Osteocyte (in vitro differentiated cells): ENCODE data around the gene CHKB. TPM values are rescaled to one million over a fixed set of nuclear protein-coding genes. Genes with fewer than 3 reads are reported as not detected.

Source experiments
- DNase-seq: peaks from one replicate; pipeline ENCODE4 v3.0.0; 2021; ENCODE audit warnings: mixed read lengths; ENCODE audit not compliant: unreplicated experiment; ENCODE audit errors: extremely low spot score
- H3K27ac Mint-ChIP-seq: one replicate; pipeline ENCODE4 v1.8.0; 2021; ENCODE audit warnings: mild to moderate bottlenecking, mixed read lengths; ENCODE audit not compliant: unreplicated experiment
- H3K27me3 Mint-ChIP-seq: one replicate; pipeline ENCODE4 v1.8.0; 2021; ENCODE audit warnings: mixed read lengths; ENCODE audit not compliant: unreplicated experiment
- H3K36me3 Mint-ChIP-seq: one replicate; pipeline ENCODE4 v1.8.0; 2021; ENCODE audit warnings: mixed read lengths; ENCODE audit not compliant: unreplicated experiment
- H3K4me1 Mint-ChIP-seq: one replicate; pipeline ENCODE4 v1.8.0; 2021; ENCODE audit warnings: mixed read lengths; ENCODE audit not compliant: unreplicated experiment
- H3K4me3 Mint-ChIP-seq: one replicate; pipeline ENCODE4 v1.8.0; 2021; ENCODE audit warnings: mild to moderate bottlenecking, moderate library complexity, mixed read lengths; ENCODE audit not compliant: unreplicated experiment
- H3K9me3 Mint-ChIP-seq: one replicate; pipeline ENCODE4 v1.8.0; 2021; ENCODE audit warnings: mixed read lengths; ENCODE audit not compliant: unreplicated experiment
- CTCF ChIP-seq: fragments of 200-600 bp; sonication (generic); IDR thresholded peaks from 2 replicates; pipeline ENCODE4 v1.5.0; 2021; ENCODE audit warnings: antibody characterized with exemption, mild to moderate bottlenecking, moderate library complexity
- total RNA-seq: library from RNA; stranded (reverse); gene quantifications from 2 replicates; pipeline ENCODE4 v1.2.1, GENCODE V29; 2021

Gene CHKB
- total RNA-seq, 1 donor from 2014 or later: 79.9 TPM

GRCh38 chr22:50607659-50608020 is 25.0 kb upstream of the CHKB start:
- TF ChIP-seq CTCF: no peak
- Mint-ChIP-seq H3K9me3 (no peaks in the 10 kb centered on the region), H3K27me3 (no peaks in the 10 kb centered on the region), H3K36me3 (no peaks in the 10 kb centered on the region), H3K27ac (no peak overlapping the region), H3K4me3 (no peak overlapping the region), H3K4me1 (no peaks in the 10 kb centered on the region)
- no peak for DNase-seq

GRCh38 chr22:50606946-50607658 is 24.5 kb upstream of the CHKB start:
- H3K4me1 Mint-ChIP-seq: peaks cover 1% of the 10 kb centered on the region
- peaks cover 3% of the 10 kb centered on the region for H3K27me3 Mint-ChIP-seq
- DNase-seq: no peak
- H3K9me3 Mint-ChIP-seq: no peaks in the 10 kb centered on the region
- H3K36me3 Mint-ChIP-seq: no peaks in the 10 kb centered on the region
- no peak overlapping the region for H3K27ac Mint-ChIP-seq
- TF ChIP-seq CTCF: no peak
- no peak overlapping the region for H3K4me3 Mint-ChIP-seq

- peaks cover 6% of the 10 kb centered on the region for H3K4me1 Mint-ChIP-seq
- no peak overlapping the region for H3K4me3 Mint-ChIP-seq
- TF ChIP-seq CTCF: no peak
- peaks cover 4% of the 10 kb centered on the region for H3K27me3 Mint-ChIP-seq
- no peak for DNase-seq
- no peak overlapping the region for H3K27ac Mint-ChIP-seq
- no peaks in the 10 kb centered on the region for H3K36me3 Mint-ChIP-seq
- H3K9me3 Mint-ChIP-seq: no peaks in the 10 kb centered on the region
These were observed 23.7 kb upstream of the CHKB start for GRCh38 chr22:50606165-50606945.

GRCh38 chr22:50605613-50606074 is 23.0 kb upstream of the CHKB start:
- Mint-ChIP-seq H3K27me3 (peaks cover 4% of the 10 kb centered on the region), H3K27ac (no peak overlapping the region), H3K9me3 (no peaks in the 10 kb centered on the region)

More at GRCh38 chr22:50605613-50606074, 23.0 kb upstream of the CHKB start:
- no peak for TF ChIP-seq CTCF
- H3K4me3 Mint-ChIP-seq: no peak overlapping the region
- peaks cover 6% of the 10 kb centered on the region for H3K4me1 Mint-ChIP-seq
- peak; percentile 82 for DNase-seq
- no peaks in the 10 kb centered on the region for H3K36me3 Mint-ChIP-seq
